T-helper 9 cell (primary cell): ENCODE measurements around the gene SULF2.

Experiments used
- DNase-seq: peaks from one replicate; pipeline ENCODE4 v3.0.0-alpha.2; 2020

The SULF2 gene

GRCh38 chr20:47642624-47643023 lies 142.7 kb downstream of the SULF2 start:
- DNase-seq = no peak

- no peak for DNase-seq
These were observed 143.2 kb downstream of the SULF2 start for GRCh38 chr20:47642118-47642517.

GRCh38 chr20:47638851-47639250 lies 146.4 kb downstream of the SULF2 start:
- DNase-seq = no peak

- no peak for DNase-seq
These were observed 150.0 kb downstream of the SULF2 start for GRCh38 chr20:47635256-47635655.

- no peak for DNase-seq
These were observed 154.2 kb downstream of the SULF2 start for GRCh38 chr20:47631078-47631477.

GRCh38 chr20:47629907-47630306 lies 155.4 kb downstream of the SULF2 start:
- no peak for DNase-seq

GRCh38 chr20:47627540-47627939 lies 157.7 kb downstream of the SULF2 start:
- DNase-seq = no peak

- no peak for DNase-seq
These were observed 162.1 kb downstream of the SULF2 start for GRCh38 chr20:47623206-47623605.

- no peak for DNase-seq
These were observed 163.1 kb downstream of the SULF2 start for GRCh38 chr20:47622118-47622665.

- DNase-seq = no peak
These were observed 164.2 kb downstream of the SULF2 start for GRCh38 chr20:47620808-47621805.

- DNase-seq = no peak
These were observed 166.8 kb downstream of the SULF2 start for GRCh38 chr20:47618479-47618878.

GRCh38 chr20:47614703-47615309 lies 170.5 kb downstream of the SULF2 start:
- DNase-seq = no peak

- no peak for DNase-seq
These were observed 172.6 kb downstream of the SULF2 start for GRCh38 chr20:47612670-47613069.

- no peak for DNase-seq
These were observed 173.5 kb downstream of the SULF2 start for GRCh38 chr20:47611785-47612184.

GRCh38 chr20:47610945-47611250 lies 174.4 kb downstream of the SULF2 start:
- no peak for DNase-seq

GRCh38 chr20:47610247-47610944 lies 174.9 kb downstream of the SULF2 start:
- DNase-seq = peak; percentile 43

- no peak for DNase-seq
These were observed 176.3 kb downstream of the SULF2 start for GRCh38 chr20:47609001-47609400.
